ENCODE data around the gene KCTD1. TPM values are rescaled to one million over a fixed set of nuclear protein-coding genes. Genes with fewer than 3 reads are reported as not detected.

The KCTD1 gene
- total and polyA plus RNA-seq, 4 donors = 0.78 to 2.9 (median 2.0) TPM

DNA sequence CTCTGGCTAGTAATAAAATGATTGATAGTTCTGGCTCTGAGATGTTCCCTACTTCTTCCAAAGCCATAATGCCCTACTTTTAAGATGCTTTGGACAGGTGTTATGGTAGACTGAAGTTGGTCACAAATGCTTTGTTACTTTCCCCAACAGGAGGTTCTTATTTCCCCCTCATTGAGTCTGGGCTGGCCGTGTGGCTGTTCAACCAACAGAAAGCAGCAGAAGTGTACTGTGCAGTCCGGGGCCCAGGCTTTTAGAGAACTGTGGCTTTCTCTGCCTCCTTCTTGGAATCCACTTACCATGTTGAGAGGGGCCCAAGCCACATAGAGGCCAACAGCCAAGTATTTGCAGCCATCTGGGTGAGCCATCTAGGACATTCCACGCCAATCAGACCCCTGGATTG is 94.2 kb downstream of the KCTD1 start:
- peaks cover 0 to 2% (median under 1%) of the 10 kb centered on the region in 4 donors for H3K36me3 ChIP-seq (ENCODE audit: control insufficient read depth in 4 of 4, insufficient read depth in 3 of 4, low read depth in 1 of 4, low read length in 3 of 4)
- no peak overlapping the region for H3K9ac ChIP-seq (ENCODE audit: low read depth in 1 of 2, low read length in 2 of 2)
- no peaks in the 10 kb centered on the region for H3K27me3 ChIP-seq (ENCODE audit: control insufficient read depth in 4 of 4, insufficient read depth in 4 of 4, low read length in 3 of 4)
- TF ChIP-seq, protein P1, sequence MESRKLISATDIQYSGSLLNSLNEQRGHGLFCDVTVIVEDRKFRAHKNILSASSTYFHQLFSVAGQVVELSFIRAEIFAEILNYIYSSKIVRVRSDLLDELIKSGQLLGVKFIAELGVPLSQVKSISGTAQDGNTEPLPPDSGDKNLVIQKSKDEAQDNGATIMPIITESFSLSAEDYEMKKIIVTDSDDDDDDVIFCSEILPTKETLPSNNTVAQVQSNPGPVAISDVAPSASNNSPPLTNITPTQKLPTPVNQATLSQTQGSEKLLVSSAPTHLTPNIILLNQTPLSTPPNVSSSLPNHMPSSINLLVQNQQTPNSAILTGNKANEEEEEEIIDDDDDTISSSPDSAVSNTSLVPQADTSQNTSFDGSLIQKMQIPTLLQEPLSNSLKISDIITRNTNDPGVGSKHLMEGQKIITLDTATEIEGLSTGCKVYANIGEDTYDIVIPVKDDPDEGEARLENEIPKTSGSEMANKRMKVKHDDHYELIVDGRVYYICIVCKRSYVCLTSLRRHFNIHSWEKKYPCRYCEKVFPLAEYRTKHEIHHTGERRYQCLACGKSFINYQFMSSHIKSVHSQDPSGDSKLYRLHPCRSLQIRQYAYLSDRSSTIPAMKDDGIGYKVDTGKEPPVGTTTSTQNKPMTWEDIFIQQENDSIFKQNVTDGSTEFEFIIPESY (IDR thresholded peaks at IDR 0.05) = no peak
- TF ChIP-seq, protein P2, sequence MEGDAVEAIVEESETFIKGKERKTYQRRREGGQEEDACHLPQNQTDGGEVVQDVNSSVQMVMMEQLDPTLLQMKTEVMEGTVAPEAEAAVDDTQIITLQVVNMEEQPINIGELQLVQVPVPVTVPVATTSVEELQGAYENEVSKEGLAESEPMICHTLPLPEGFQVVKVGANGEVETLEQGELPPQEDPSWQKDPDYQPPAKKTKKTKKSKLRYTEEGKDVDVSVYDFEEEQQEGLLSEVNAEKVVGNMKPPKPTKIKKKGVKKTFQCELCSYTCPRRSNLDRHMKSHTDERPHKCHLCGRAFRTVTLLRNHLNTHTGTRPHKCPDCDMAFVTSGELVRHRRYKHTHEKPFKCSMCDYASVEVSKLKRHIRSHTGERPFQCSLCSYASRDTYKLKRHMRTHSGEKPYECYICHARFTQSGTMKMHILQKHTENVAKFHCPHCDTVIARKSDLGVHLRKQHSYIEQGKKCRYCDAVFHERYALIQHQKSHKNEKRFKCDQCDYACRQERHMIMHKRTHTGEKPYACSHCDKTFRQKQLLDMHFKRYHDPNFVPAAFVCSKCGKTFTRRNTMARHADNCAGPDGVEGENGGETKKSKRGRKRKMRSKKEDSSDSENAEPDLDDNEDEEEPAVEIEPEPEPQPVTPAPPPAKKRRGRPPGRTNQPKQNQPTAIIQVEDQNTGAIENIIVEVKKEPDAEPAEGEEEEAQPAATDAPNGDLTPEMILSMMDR (IDR thresholded peaks at IDR 0.05; ENCODE audit: low read depth, low read length, missing input control) = no peak
- TF ChIP-seq, protein P3, sequence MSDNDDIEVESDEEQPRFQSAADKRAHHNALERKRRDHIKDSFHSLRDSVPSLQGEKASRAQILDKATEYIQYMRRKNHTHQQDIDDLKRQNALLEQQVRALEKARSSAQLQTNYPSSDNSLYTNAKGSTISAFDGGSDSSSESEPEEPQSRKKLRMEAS (IDR thresholded peaks at IDR 0.05) = no peak
- TF ChIP-seq NR2F2 (IDR thresholded peaks at IDR 0.05) (no peak), RXRA (IDR thresholded peaks at IDR 0.05) (no peak), JUND (IDR thresholded peaks at IDR 0.05) (no peak)
- H3K4me3 ChIP-seq (ENCODE audit: low read depth in 1 of 3, low read length in 3 of 3) = no peak overlapping the region
- WGBS = 94% methylated on average over 3 of the region's 3 CpGs
- H3K9me3 ChIP-seq (ENCODE audit: control insufficient read depth in 4 of 4, low read length in 3 of 4) = no peaks in the 10 kb centered on the region
- DNase-seq (ENCODE audit: low spot score) = no peak
- H3K27ac ChIP-seq (ENCODE audit: low read depth in 1 of 2, low read length in 2 of 2) = no peak overlapping the region
- peaks cover 0 to 5% (median 1%) of the 10 kb centered on the region in 4 donors for H3K4me1 ChIP-seq (ENCODE audit: control insufficient read depth in 4 of 4, insufficient read depth in 4 of 4, low read length in 3 of 4)

DNA sequence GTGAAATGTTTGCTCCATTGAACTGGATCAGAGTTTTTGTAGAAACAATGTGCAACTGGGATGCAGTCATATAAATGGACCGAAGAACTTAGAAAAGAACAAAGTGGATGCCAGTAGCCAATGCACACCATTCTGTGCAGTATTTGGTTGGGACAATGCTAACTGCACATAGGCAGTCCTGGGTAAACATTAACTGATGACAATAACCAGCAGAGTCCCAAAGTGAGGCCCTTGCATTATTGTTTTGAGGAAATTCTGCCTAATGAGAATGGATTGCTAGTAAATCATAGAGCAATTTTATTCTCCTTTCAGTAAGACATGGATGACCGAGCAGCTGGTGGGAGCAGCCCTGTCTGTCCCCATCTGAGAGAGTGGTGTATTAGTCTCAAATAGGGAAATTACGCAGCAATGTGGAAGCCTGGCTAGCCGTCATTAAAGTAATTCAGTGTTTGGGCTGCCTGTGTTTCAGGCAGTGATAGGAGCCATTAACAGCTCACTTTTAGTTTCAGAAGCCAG is 94.9 kb downstream of the KCTD1 start:
- H3K27me3 ChIP-seq (ENCODE audit: control insufficient read depth in 4 of 4, insufficient read depth in 4 of 4, low read length in 3 of 4) = no peaks in the 10 kb centered on the region
- H3K9me3 ChIP-seq (ENCODE audit: control insufficient read depth in 4 of 4, low read length in 3 of 4) = no peaks in the 10 kb centered on the region
- H3K4me1 ChIP-seq (ENCODE audit: control insufficient read depth in 4 of 4, insufficient read depth in 4 of 4, low read length in 3 of 4) = peaks cover 0 to 5% (median 1%) of the 10 kb centered on the region in 4 donors
- 91% methylated on average over 4 of the region's 4 CpGs for WGBS
- H3K9ac ChIP-seq (ENCODE audit: low read depth in 1 of 2, low read length in 2 of 2) = no peak overlapping the region
- H3K27ac ChIP-seq (ENCODE audit: low read depth in 1 of 2, low read length in 2 of 2) = no peak overlapping the region
- TF ChIP-seq EGR1 (IDR thresholded peaks at IDR 0.05; ENCODE audit: low read depth in 2 of 2) (no peak), NR2F2 (IDR thresholded peaks at IDR 0.05) (no peak), FOXA1 (IDR thresholded peaks at IDR 0.05) (no peak)
- DNase-seq (ENCODE audit: low spot score) = no peak
- H3K4me3 ChIP-seq (ENCODE audit: low read depth in 1 of 3, low read length in 3 of 3) = no peak overlapping the region
- peaks cover 0 to 2% (median under 1%) of the 10 kb centered on the region in 4 donors for H3K36me3 ChIP-seq (ENCODE audit: control insufficient read depth in 4 of 4, insufficient read depth in 3 of 4, low read depth in 1 of 4, low read length in 3 of 4)

DNA sequence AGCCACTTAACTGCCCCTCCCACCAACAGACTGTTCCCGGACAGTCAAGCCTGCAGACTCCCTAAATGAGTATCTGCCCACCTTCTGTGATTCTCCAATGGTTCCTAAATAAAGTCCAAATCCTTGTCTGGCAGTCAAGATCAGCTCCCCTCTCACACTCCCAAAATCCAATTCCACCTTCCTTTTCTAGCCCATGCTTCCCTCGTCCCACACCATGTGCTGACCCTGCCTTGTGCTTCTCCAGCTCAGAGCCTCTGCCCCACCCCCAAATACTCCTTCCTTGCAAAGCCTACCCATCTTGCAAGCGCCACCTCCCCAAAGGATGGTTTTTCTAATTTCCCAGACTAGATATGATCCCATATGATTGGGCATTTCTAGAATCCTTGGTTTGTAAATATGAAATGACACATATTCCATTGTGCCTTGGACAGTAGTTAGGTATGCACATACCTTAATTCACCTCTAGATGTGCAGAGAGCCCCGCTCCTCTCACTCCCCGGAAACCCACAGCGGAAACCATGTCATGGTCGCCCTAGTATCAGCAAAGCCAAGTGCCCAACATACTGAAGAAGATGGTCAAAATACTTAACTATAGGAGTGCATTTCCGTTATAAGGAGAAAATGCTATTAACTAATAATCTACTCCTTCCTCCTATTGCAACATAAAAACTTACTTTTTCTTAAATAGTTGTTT is 97.2 kb downstream of the KCTD1 start:
- H3K4me1 ChIP-seq (ENCODE audit: control insufficient read depth in 4 of 4, insufficient read depth in 4 of 4, low read length in 3 of 4) = peaks cover 0 to 5% (median 1%) of the 10 kb centered on the region in 4 donors
- WGBS = 91% methylated on average over 8 of the region's 8 CpGs
- peaks cover 0 to 2% (median under 1%) of the 10 kb centered on the region in 4 donors for H3K36me3 ChIP-seq (ENCODE audit: control insufficient read depth in 4 of 4, insufficient read depth in 3 of 4, low read depth in 1 of 4, low read length in 3 of 4)
- H3K27ac ChIP-seq (ENCODE audit: low read depth in 1 of 2, low read length in 2 of 2) = no peak overlapping the region
- H3K4me3 ChIP-seq (ENCODE audit: low read depth in 1 of 3, low read length in 3 of 3) = no peak overlapping the region
- no peak for DNase-seq (ENCODE audit: low spot score)
- H3K9me3 ChIP-seq (ENCODE audit: control insufficient read depth in 4 of 4, low read length in 3 of 4) = no peaks in the 10 kb centered on the region
- H3K9ac ChIP-seq (ENCODE audit: low read depth in 1 of 2, low read length in 2 of 2) = no peak overlapping the region
- H3K27me3 ChIP-seq (ENCODE audit: control insufficient read depth in 4 of 4, insufficient read depth in 4 of 4, low read length in 3 of 4) = no peaks in the 10 kb centered on the region
- no peak for TF ChIP-seq FOXA2 (IDR thresholded peaks at IDR 0.05)
- TF ChIP-seq, protein P1 (IDR thresholded peaks at IDR 0.05) = no peak
- TF ChIP-seq NR2F2 (IDR thresholded peaks at IDR 0.05) = no peak
- TF ChIP-seq GABPA (IDR thresholded peaks at IDR 0.05 in 1 of 2, conservative IDR thresholded peaks at IDR 0.05 in 1 of 2) = no peak
- TF ChIP-seq, protein P4, sequence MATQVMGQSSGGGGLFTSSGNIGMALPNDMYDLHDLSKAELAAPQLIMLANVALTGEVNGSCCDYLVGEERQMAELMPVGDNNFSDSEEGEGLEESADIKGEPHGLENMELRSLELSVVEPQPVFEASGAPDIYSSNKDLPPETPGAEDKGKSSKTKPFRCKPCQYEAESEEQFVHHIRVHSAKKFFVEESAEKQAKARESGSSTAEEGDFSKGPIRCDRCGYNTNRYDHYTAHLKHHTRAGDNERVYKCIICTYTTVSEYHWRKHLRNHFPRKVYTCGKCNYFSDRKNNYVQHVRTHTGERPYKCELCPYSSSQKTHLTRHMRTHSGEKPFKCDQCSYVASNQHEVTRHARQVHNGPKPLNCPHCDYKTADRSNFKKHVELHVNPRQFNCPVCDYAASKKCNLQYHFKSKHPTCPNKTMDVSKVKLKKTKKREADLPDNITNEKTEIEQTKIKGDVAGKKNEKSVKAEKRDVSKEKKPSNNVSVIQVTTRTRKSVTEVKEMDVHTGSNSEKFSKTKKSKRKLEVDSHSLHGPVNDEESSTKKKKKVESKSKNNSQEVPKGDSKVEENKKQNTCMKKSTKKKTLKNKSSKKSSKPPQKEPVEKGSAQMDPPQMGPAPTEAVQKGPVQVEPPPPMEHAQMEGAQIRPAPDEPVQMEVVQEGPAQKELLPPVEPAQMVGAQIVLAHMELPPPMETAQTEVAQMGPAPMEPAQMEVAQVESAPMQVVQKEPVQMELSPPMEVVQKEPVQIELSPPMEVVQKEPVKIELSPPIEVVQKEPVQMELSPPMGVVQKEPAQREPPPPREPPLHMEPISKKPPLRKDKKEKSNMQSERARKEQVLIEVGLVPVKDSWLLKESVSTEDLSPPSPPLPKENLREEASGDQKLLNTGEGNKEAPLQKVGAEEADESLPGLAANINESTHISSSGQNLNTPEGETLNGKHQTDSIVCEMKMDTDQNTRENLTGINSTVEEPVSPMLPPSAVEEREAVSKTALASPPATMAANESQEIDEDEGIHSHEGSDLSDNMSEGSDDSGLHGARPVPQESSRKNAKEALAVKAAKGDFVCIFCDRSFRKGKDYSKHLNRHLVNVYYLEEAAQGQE (IDR thresholded peaks at IDR 0.05) = no peak
- no peak for TF ChIP-seq TAF1 (conservative IDR thresholded peaks at IDR 0.05)
- TF ChIP-seq RXRA (IDR thresholded peaks at IDR 0.05) = no peak
- TF ChIP-seq SP1 (IDR thresholded peaks at IDR 0.05) = no peak
- TF ChIP-seq, protein P5, sequence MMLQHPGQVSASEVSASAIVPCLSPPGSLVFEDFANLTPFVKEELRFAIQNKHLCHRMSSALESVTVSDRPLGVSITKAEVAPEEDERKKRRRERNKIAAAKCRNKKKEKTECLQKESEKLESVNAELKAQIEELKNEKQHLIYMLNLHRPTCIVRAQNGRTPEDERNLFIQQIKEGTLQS (IDR thresholded peaks at IDR 0.05) = no peak
